ENCODE measurements around the gene GRIP2. TPM values are rescaled to one million over a fixed set of nuclear protein-coding genes. Genes with fewer than 3 reads are reported as not detected.

GRIP2 gene
- total RNA-seq, 1 donor from 2014 or later = not detected

DNA sequence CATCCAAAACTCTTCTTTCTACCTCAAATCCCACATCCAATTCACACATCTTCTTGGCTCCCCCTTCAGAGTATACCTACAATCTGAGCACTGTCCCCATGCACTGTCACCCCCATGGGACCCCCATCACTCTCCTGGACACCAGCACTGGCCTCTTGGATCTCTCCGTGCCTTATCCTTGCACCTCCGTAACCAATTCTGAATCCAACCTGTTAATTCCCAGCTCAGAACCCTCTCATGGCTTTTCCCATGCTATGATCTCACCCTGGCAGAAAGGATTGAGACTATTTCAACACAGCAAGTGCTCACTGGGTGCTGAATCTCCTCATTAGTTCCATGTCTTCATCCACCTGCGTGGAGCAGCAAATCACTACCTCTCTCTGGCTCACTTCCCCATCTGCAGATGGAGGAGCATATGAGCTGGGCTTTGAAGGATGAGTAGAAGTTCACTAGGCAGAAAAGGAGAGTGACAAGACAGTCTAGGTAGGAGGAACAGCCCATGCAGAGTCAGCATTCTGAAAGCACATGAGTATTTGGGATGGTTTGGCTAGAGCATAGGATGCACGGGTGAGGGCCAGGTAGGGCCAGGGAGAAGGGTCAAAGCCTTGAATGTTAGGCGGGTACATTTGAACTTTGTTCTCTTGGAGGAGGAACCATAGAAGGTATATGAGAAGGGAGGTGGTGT is 89.1 kb downstream of the GRIP2 start:
- peaks cover 1% of the 10 kb centered on the region for H3K36me3 ChIP-seq (ENCODE audit: control insufficient read depth, insufficient read depth, low read length)

DNA sequence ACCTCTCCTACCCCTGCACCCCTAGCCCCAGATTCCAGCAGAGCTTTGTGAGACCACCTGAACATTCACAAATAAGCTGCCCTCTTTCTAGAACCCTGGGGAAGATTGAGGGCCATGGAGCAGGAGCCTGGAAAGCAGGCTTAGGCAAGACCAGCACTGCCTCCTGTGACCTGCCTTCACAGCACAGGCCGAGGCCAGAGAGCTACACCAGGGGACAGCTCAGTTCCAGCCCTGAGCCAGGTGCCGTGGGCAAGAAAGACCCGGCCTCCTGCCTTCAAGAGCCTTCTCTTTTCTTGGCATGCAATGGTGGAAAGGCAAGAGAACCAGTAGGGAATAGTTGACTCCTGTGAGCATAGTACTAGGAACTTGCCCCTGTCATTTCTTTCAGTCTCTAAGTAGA is 89.6 kb downstream of the GRIP2 start:
- Histone ChIP-seq H3K27me3 (ENCODE audit: control insufficient read depth, insufficient read depth, low read length) (no peaks in the 10 kb centered on the region), H3K4me3 (ENCODE audit: low read depth, low read length) (no peak overlapping the region), H3K36me3 (ENCODE audit: control insufficient read depth, insufficient read depth, low read length) (peaks cover 3% of the 10 kb centered on the region)
- no peak for DNase-seq (ENCODE audit: low read depth)
- TF ChIP-seq, protein P1, sequence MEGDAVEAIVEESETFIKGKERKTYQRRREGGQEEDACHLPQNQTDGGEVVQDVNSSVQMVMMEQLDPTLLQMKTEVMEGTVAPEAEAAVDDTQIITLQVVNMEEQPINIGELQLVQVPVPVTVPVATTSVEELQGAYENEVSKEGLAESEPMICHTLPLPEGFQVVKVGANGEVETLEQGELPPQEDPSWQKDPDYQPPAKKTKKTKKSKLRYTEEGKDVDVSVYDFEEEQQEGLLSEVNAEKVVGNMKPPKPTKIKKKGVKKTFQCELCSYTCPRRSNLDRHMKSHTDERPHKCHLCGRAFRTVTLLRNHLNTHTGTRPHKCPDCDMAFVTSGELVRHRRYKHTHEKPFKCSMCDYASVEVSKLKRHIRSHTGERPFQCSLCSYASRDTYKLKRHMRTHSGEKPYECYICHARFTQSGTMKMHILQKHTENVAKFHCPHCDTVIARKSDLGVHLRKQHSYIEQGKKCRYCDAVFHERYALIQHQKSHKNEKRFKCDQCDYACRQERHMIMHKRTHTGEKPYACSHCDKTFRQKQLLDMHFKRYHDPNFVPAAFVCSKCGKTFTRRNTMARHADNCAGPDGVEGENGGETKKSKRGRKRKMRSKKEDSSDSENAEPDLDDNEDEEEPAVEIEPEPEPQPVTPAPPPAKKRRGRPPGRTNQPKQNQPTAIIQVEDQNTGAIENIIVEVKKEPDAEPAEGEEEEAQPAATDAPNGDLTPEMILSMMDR (IDR thresholded peaks at IDR 0.05; ENCODE audit: insufficient read depth, low read length, poor library complexity, severe bottlenecking) = no peak

More for the DNA sequence above, 89.1 kb downstream of the GRIP2 start:
- TF ChIP-seq, protein P1 (IDR thresholded peaks at IDR 0.05; ENCODE audit: insufficient read depth, low read length, poor library complexity, severe bottlenecking) = no peak
- no peaks in the 10 kb centered on the region for H3K27me3 ChIP-seq (ENCODE audit: control insufficient read depth, insufficient read depth, low read length)
- DNase-seq (ENCODE audit: low read depth) = no peak
- no peak overlapping the region for H3K4me3 ChIP-seq (ENCODE audit: low read depth, low read length)

DNA sequence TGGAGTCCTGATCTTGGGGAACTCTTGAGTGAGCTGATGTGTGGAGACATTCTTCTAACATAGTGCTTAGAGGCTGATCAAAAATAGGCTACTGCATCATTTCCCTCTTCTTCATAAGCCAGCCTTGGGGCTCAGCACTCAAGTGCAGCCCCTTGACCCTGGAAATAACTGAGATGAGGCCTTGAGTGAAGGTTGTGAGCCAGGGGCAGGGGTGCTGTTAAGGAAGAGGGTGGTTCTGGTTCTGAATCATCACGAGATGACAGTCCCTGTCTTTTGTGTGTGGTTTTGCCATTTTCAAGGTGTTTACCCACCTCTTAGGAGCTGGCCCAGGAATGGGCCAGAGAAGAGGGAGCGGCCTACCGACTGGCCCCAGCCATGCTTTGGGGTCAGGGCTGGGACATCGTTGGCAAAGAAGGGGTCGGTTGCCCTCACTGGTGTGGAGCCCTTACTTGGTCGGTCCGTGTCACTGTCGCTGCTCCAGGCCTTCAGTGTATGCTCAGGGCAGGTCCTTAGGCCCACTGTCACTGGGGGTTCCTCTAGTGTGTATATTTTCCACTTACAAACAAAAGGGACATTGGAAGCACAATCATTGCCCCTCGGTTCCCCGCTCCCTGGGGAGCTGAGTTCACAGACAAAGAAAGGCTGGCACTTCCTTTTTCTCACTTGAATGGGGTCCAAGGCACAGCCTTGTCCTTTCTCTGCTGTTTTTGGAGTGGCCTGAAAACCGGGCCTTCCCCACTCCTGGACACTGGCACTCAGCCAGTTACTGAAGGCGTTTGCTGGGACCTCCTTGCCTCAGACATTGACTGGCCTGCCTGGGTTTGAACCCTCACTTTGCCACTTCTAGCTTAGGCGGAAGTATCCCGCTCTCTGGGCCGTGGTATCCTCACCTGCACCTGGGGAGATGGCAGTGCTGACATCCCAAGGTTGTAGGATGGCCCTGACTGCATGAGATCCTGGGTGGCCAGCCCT is 91.1 kb downstream of the GRIP2 start:
- H3K36me3 ChIP-seq (ENCODE audit: control insufficient read depth, insufficient read depth, low read length) = peaks cover 3% of the 10 kb centered on the region
- TF ChIP-seq, protein P1 (IDR thresholded peaks at IDR 0.05; ENCODE audit: insufficient read depth, low read length, poor library complexity, severe bottlenecking) = no peak
- no peak overlapping the region for H3K4me3 ChIP-seq (ENCODE audit: low read depth, low read length)
- no peaks in the 10 kb centered on the region for H3K27me3 ChIP-seq (ENCODE audit: control insufficient read depth, insufficient read depth, low read length)
- DNase-seq (ENCODE audit: low read depth) = no peak

DNA sequence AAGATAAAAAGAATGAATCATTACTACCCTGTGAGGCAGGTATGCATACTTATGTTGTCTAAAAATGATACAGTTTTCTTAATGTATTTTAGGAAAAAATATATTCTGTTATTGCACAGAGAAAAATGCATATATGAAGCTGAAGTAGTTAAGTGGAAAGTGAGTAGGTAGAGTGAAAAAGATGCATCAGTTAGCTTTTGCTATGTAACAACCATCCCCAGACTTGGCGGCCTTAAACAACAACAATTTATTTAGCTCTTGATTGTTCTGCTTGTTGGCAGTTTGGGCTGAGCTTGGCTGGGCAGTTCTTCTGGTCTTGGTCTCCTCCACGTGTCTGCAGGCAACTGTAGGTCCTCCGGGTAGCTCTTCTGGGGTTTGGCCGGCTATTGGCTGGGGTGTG is 92.1 kb downstream of the GRIP2 start:
- no peak for DNase-seq (ENCODE audit: low read depth)
- Histone ChIP-seq H3K27me3 (ENCODE audit: control insufficient read depth, insufficient read depth, low read length) (no peaks in the 10 kb centered on the region), H3K36me3 (ENCODE audit: control insufficient read depth, insufficient read depth, low read length) (peaks cover 2% of the 10 kb centered on the region), H3K4me3 (ENCODE audit: low read depth, low read length) (no peak overlapping the region)
- TF ChIP-seq, protein P1 (IDR thresholded peaks at IDR 0.05; ENCODE audit: insufficient read depth, low read length, poor library complexity, severe bottlenecking) = no peak

DNA sequence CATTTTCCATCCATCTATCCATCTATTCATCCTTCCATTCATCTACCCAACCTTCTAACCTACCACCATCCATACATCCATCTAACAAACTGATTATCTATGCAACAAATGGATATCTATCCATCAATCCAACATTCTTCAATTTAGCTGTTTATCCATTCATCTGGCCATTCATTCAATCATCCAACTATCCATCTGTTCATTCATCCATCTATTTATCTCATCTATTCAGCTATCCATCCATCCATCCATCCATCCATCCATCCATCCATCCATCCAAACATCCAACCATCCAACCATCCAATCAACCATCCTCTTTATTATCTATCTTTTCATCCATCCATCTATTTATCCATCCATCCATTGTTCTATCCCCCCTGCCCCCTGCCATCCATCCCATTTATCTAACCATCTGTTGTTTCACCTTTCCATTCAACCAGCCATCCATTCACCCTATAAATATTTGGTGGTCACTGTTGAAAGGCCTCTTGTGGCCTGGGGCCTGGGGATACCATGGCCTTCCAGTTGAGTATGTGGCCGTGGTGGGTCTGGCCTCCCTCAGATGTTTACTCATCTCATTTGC is 93.1 kb downstream of the GRIP2 start:
- DNase-seq (ENCODE audit: low read depth) = no peak
- Histone ChIP-seq H3K27me3 (ENCODE audit: control insufficient read depth, insufficient read depth, low read length) (no peaks in the 10 kb centered on the region), H3K4me3 (ENCODE audit: low read depth, low read length) (no peak overlapping the region), H3K36me3 (ENCODE audit: control insufficient read depth, insufficient read depth, low read length) (peaks cover 2% of the 10 kb centered on the region)
- TF ChIP-seq, protein P1 (IDR thresholded peaks at IDR 0.05; ENCODE audit: insufficient read depth, low read length, poor library complexity, severe bottlenecking) = no peak

Data from kidney epithelial cell (primary cell).